A549 (cell line): ENCODE results near the gene CNTNAP2. TPM values are rescaled to one million over a fixed set of nuclear protein-coding genes. Genes with fewer than 3 reads are reported as not detected.

Source experiments
- ATAC-seq, 2 experiments: fragments of 200-7000 bp in 1 of 2; fragments of >200 bp in 1 of 2; cut with Nextera tagmentation in 1 of 2; cut with Tn5 transposase in 1 of 2; 3 replicates each; pipeline versions ENCODE4 v1.8.0 to v1.9.1; 2018 to 2020; ENCODE audit warnings: mild to moderate bottlenecking in 1 of 2, moderate library complexity in 1 of 2
- CTCF ChIA-PET: fragments of 300-600 bp; sonication (Branson Sonifier 250); formaldehyde crosslinking; extraction: SDS; loops from one replicate; lab custom pipeline; 2021; ENCODE audit warnings: antibody characterized with exemption, inconsistent platforms; lab: Yijun Ruan, JAX
- POLR2A ChIA-PET: fragments of 350-600 bp; formaldehyde crosslinking; extraction: SDS; loops from one replicate; lab custom pipeline; 2021; ENCODE audit warnings: antibody characterized with exemption, inconsistent platforms; lab: Yijun Ruan, JAX
- DNase-seq, 2 experiments: peaks; one replicate each; pipeline versions ENCODE4 v3.0.0 to v3.0.0-alpha.2; 2011 to 2016; ENCODE audit warnings: low read depth in 1 of 2, low spot score in 1 of 2
- FAIRE-seq: peaks from 2 replicates; lab custom pipeline; 2011; peaks lifted over from hg19 to GRCh38; lab: Jason Lieb, UNC
- H3K27ac ChIP-seq, 2 experiments: fragments of >200 bp; sonication (Bioruptor Twin); formaldehyde crosslinking; 3 replicates each; pipeline ENCODE4 v1.5.1; 2016 to 2017
- H3K4me1 ChIP-seq: fragments of >200 bp; sonication (Bioruptor Twin); formaldehyde crosslinking; 3 replicates; pipeline ENCODE4 v1.6.1; 2016
- H3K4me2 ChIP-seq: fragments of >200 bp; sonication (Bioruptor Twin); formaldehyde crosslinking; 3 replicates; pipeline ENCODE4 v1.6.1; 2016
- H3K4me3 ChIP-seq: fragments of >200 bp; sonication (Bioruptor Twin); formaldehyde crosslinking; 3 replicates; pipeline ENCODE4 v1.5.1; 2016
- H3K9me3 ChIP-seq: fragments of >200 bp; sonication (Bioruptor Twin); formaldehyde crosslinking; 3 replicates; pipeline ENCODE4 v1.6.1; 2016
- CBX2 ChIP-seq: fragments of 200-600 bp; sonication (generic); IDR thresholded peaks from 2 replicates; pipeline ENCODE4 v1.6.1; 2016; ENCODE audit warnings: low read depth, mild to moderate bottlenecking, borderline replicate concordance
- FOSL2 ChIP-seq, 2 experiments: fragments of 450-650 bp in 1 of 2; fragments of >200 bp in 1 of 2; sonication (Bioruptor Twin) in 1 of 2; formaldehyde crosslinking; IDR thresholded peaks; 2 replicates each; pipeline versions ENCODE4 v1.5.0 to v1.6.1; 2016 to 2020; ENCODE audit warnings: mild to moderate bottlenecking in 1 of 2, moderate library complexity in 1 of 2
- HMGXB4 ChIP-seq: fragments of 250-450 bp; sonication (Bioruptor Pico); IDR thresholded peaks from 2 replicates; pipeline ENCODE4 v1.5.0; 2021; ENCODE audit warnings: mild to moderate bottlenecking, moderate library complexity, borderline replicate concordance
- HOXA7 ChIP-seq: fragments of 250-450 bp; sonication (Bioruptor Pico); IDR thresholded peaks from 2 replicates; pipeline ENCODE4 v1.5.0; 2020; ENCODE audit warnings: mild to moderate bottlenecking, moderate library complexity
- HOXB5 ChIP-seq: fragments of 250-450 bp; sonication (Bioruptor Pico); IDR thresholded peaks from 2 replicates; pipeline ENCODE4 v1.5.0; 2020; ENCODE audit warnings: mild to moderate bottlenecking, moderate library complexity
- JUNB ChIP-seq: fragments of >200 bp; sonication (Bioruptor Twin); formaldehyde crosslinking; IDR thresholded peaks from 2 replicates; pipeline ENCODE4 v1.6.1; 2016
- KDM1A ChIP-seq: fragments of 200-600 bp; sonication (generic); IDR thresholded peaks from 2 replicates; pipeline ENCODE4 v1.6.1; 2016; ENCODE audit warnings: low read depth, mild to moderate bottlenecking
- KDM5A ChIP-seq: fragments of 200-600 bp; sonication (generic); IDR thresholded peaks from 2 replicates; pipeline ENCODE4 v1.6.1; 2016; ENCODE audit warnings: antibody characterized with exemption, mild to moderate bottlenecking
- MAFK ChIP-seq: fragments of 450-650 bp; IDR thresholded peaks from 2 replicates; pipeline ENCODE4 v1.6.1; 2014; ENCODE audit not compliant: partially characterized antibody
- MAZ ChIP-seq: fragments of 150-350 bp; IDR thresholded peaks from 2 replicates; pipeline ENCODE4 v1.6.1; 2014; ENCODE audit warnings: antibody characterized with exemption, low read depth, low read length, borderline replicate concordance
- MYC ChIP-seq: IDR thresholded peaks from 2 replicates; pipeline ENCODE4 v1.6.1; 2012; ENCODE audit warnings: mild to moderate bottlenecking, inconsistent platforms, low read length, improper control_type of control experiment, borderline replicate concordance
- POLR2A ChIP-seq: IDR thresholded peaks from 2 replicates; pipeline ENCODE4 v1.6.1; 2012; ENCODE audit warnings: mild to moderate bottlenecking, low read length
- POLR2AphosphoS2 ChIP-seq: conservative IDR thresholded peaks from 2 replicates; pipeline ENCODE4 v1.6.1; 2012; ENCODE audit warnings: low read length, improper control_type of control experiment, inconsistent platforms
- RFX5 ChIP-seq: fragments of 450-650 bp; IDR thresholded peaks from 2 replicates; pipeline ENCODE4 v1.7.1; 2014; ENCODE audit warnings: antibody characterized with exemption, mild to moderate bottlenecking, moderate library complexity
- ZC3H11A ChIP-seq: fragments of 450-650 bp; IDR thresholded peaks from 2 replicates; pipeline ENCODE4 v1.6.1; 2014; ENCODE audit warnings: antibody characterized with exemption, mild to moderate bottlenecking
- ZFP36 ChIP-seq: fragments of 450-650 bp; IDR thresholded peaks from 2 replicates; pipeline ENCODE4 v1.6.1; 2014; ENCODE audit warnings: borderline replicate concordance; ENCODE audit not compliant: partially characterized antibody
- ZSCAN20 ChIP-seq: fragments of 250-450 bp; sonication (Bioruptor Pico); IDR thresholded peaks from 2 replicates; pipeline ENCODE4 v1.8.0; 2022; ENCODE audit warnings: mild to moderate bottlenecking, moderate library complexity
- WGBS: methylation state at CpG from one replicate; pipeline ENCODE4 v1.1.6; 2017; ENCODE audit errors: missing lambda C conversion rate; 5-methylcytosine and 5-hydroxymethylcytosine counted together
- polyA plus RNA-seq, 4 experiments: library from polyadenylated mRNA; depleted of rRNA in 3 of 4; stranded (reverse); fragments of >200 nt; fragmentation: RNase III in 1 of 4; extraction: RNeasy Plus Mini Kit Qiagen cat#74134 plus additional on column Dnase treatment in 1 of 4; gene quantifications; 2 replicates in 3 of 4; 3 replicates in 1 of 4; pipeline ENCODE4 v1.2.3, GENCODE V29; 2011 to 2017
- TF ChIP-seq, protein P1 (sequence below): fragments of >200 bp; sonication (Bioruptor Twin); formaldehyde crosslinking; IDR thresholded peaks from 3 replicates; pipeline ENCODE4 v1.5.1; 2016
- TF ChIP-seq, protein P2 (sequence below): IDR thresholded peaks from 2 replicates; pipeline ENCODE4 v1.6.1; 2012
- TF ChIP-seq, protein P3 (sequence below): fragments of 150-350 bp; IDR thresholded peaks from 2 replicates; pipeline ENCODE4 v1.6.1; 2014; ENCODE audit warnings: low read depth, mild to moderate bottlenecking, low read length

The CNTNAP2 gene
- polyA plus RNA-seq, 2 of the 4 experiments (the other 2 are of a cell fraction): 0.05 to 0.13 TPM

- H3K27ac ChIP-seq: no peak overlapping the region
- POLR2A ChIA-PET: no interaction called here
- H3K4me3 ChIP-seq: no peak overlapping the region
- WGBS: under 1% methylated on average over 3 of the region's 3 CpGs
- DNase-seq: no peak
- H3K9me3 ChIP-seq: no peaks in the 10 kb centered on the region
- no peak for TF ChIP-seq HOXB5 (CRISPR knock-in tag)
- no peak for TF ChIP-seq ZC3H11A
- no peak for TF ChIP-seq ZFP36
- TF ChIP-seq HOXA7 (CRISPR knock-in tag): no peak
- TF ChIP-seq, all 56 proteins: peak for 0
- peak; percentile 51 for FAIRE-seq
- Histone ChIP-seq H3K4me1 (no peaks in the 10 kb centered on the region), H3K4me2 (no peak overlapping the region)
- CTCF ChIA-PET: no interaction called here
- ATAC-seq: no peak
These were observed 10.3 kb upstream of the CNTNAP2 start for GRCh38 chr7:146106319-146106718.

GRCh38 chr7:146112755-146113154, 3.8 kb upstream of the CNTNAP2 start:
- H3K27ac ChIP-seq: no peak overlapping the region
- H3K4me3 ChIP-seq: no peak overlapping the region
- WGBS: 0% methylated on average over 1 of the region's 1 CpG
- no peaks in the 10 kb centered on the region for H3K4me1 ChIP-seq
- ChIA-PET CTCF (no interaction called here), POLR2A (no interaction called here)
- DNase-seq (no peak), FAIRE-seq (no peak), ATAC-seq (no peak)
- no peaks in the 10 kb centered on the region for H3K9me3 ChIP-seq
- H3K4me2 ChIP-seq: no peak overlapping the region
- TF ChIP-seq HMGXB4 (CRISPR knock-in tag) (no peak), MAZ (no peak), POLR2A (no peak), ZC3H11A (no peak), KDM1A (no peak), MAFK (no peak), POLR2AphosphoS2 (no peak), RFX5 (no peak), FOSL2 (IDR thresholded peaks at IDR 0.05) (no peak), FOSL2 (CRISPR knock-in tag; IDR thresholded peaks at IDR 0.05) (no peak), ZSCAN20 (CRISPR knock-in tag) (no peak), HOXB5 (CRISPR knock-in tag) (no peak), KDM5A (no peak), CBX2 (no peak), JUNB (no peak)
- TF ChIP-seq, protein P1, sequence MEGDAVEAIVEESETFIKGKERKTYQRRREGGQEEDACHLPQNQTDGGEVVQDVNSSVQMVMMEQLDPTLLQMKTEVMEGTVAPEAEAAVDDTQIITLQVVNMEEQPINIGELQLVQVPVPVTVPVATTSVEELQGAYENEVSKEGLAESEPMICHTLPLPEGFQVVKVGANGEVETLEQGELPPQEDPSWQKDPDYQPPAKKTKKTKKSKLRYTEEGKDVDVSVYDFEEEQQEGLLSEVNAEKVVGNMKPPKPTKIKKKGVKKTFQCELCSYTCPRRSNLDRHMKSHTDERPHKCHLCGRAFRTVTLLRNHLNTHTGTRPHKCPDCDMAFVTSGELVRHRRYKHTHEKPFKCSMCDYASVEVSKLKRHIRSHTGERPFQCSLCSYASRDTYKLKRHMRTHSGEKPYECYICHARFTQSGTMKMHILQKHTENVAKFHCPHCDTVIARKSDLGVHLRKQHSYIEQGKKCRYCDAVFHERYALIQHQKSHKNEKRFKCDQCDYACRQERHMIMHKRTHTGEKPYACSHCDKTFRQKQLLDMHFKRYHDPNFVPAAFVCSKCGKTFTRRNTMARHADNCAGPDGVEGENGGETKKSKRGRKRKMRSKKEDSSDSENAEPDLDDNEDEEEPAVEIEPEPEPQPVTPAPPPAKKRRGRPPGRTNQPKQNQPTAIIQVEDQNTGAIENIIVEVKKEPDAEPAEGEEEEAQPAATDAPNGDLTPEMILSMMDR: no peak
- TF ChIP-seq, protein P2, sequence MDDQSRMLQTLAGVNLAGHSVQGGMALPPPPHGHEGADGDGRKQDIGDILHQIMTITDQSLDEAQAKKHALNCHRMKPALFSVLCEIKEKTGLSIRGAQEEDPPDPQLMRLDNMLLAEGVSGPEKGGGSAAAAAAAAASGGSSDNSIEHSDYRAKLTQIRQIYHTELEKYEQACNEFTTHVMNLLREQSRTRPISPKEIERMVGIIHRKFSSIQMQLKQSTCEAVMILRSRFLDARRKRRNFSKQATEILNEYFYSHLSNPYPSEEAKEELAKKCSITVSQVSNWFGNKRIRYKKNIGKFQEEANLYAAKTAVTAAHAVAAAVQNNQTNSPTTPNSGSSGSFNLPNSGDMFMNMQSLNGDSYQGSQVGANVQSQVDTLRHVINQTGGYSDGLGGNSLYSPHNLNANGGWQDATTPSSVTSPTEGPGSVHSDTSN: no peak

DNA sequence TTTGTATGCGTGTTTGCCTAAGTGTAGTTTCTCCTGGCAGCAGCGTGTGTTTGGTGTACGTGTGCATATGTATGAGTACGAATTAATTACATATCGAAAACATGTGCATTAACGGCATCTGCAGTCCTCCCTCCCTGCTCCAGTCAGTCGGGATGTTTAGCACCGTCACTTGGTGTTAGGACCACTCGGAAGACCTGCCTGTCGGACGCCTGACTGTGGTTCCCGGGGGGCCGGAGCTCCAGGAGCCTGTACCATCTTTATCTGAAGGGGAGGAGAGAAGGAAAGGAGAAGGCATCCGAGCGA, 1.1 kb upstream of the CNTNAP2 start:
- H3K4me3 ChIP-seq: no peak overlapping the region
- no peak overlapping the region for H3K4me2 ChIP-seq
- POLR2A ChIA-PET: no interaction called here
- H3K9me3 ChIP-seq: no peaks in the 10 kb centered on the region
- DNase-seq: no peak
- TF ChIP-seq, protein P3, sequence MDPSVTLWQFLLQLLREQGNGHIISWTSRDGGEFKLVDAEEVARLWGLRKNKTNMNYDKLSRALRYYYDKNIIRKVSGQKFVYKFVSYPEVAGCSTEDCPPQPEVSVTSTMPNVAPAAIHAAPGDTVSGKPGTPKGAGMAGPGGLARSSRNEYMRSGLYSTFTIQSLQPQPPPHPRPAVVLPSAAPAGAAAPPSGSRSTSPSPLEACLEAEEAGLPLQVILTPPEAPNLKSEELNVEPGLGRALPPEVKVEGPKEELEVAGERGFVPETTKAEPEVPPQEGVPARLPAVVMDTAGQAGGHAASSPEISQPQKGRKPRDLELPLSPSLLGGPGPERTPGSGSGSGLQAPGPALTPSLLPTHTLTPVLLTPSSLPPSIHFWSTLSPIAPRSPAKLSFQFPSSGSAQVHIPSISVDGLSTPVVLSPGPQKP: no peak
- no peak for TF ChIP-seq MYC
- TF ChIP-seq, all 56 proteins: peak for 0
- 33% methylated on average over 14 of the region's 15 CpGs for WGBS
- H3K27ac ChIP-seq: no peak overlapping the region
- CTCF ChIA-PET: no interaction called here
- no peaks in the 10 kb centered on the region for H3K4me1 ChIP-seq
- FAIRE-seq: no peak
- ATAC-seq: no peak
